Measurements from ENCODE around the gene ZBTB47.

The ZBTB47 gene

DNA sequence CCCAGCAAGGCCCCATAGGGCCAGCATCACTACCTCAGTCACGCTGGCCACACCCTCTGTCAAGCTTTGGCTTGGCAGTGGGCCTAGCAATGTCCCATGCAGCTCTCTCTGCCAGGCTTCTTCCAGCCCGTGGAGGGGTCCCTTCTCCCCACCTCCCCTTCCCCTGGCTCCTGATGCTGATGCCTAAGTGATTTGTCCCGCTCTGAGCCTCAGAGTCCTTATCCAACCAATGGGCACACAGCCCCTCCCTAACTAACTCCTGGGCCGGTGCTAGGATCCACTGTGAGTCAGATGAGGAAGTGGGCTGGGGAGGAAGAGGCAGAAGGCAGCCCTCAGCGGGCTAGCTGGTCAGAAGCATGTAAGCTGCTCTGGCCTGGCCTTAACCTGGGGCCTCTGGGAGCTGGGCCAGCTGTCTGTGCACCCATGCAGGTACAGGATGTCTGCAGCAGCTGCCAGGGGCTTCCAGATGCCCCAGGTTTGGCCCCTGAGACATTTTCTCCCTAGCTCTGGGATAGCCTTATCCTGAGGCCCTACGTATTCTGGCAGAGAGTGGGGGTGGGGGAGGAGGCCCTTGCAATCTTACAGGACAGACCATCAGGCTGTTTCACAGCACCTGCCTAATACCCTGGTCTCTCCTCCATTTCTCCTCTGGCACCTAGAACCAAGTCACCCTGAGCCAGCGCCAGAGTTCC lies 740 bp upstream of the ZBTB47 start:
- no peak for DNase-seq (ENCODE audit: low spot score)

DNA sequence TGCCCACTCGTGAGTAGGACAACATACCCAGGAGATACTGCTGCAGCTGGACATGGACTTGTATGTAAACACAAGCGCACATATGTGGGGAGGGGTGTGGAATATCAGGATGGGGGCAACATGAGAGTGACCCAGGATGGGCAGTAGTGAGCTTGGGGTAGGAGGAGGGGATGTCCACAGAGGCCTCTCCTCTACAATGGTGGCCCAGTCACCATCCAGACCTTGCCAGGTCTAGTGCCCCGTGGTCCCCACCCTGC lies 266 bp upstream of the ZBTB47 start:
- no peak for DNase-seq (ENCODE audit: low spot score)

DNA sequence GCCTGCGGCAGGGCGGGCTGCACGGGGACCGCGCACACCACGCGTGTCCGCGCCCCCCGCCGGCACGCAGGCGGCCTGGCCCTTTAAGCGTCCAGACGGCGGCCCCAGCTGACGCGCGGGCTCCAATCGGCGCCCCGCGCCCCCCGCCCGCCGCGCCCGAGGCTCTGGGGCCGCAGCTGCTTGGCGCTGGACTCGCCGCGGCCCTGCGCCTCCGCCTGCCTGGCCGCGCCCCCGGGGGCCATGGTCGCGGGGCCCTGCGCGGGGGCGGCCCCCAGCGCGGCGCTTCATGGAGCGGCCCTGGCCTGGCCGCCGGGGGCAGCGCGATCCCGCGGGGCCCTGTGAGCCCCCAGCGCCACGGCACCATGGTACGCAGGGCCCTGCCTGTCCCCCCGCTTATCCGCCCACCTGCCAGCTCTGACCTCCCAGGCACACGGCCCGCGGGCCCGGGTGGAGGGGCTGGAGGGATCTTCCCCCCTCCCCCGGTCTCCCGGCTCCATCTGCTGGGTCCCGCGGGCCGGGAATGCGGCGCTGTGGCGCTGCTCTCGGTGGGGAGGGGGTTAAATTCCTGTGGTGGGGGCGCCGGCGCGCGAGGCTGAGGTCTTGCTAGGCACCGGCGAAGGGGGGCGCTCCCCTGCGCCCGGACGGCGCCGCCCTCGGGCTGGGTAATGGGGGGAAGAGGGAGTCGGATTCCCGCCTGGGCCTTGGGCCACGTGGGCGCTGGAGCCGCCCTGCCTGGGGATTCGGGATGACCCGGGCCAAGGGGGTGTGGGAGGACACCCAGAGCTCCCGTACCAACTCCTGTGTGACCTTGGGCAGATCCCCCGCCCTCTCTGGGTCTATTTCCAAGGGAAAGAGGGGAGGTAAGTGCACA lies 1.1 kb downstream of the ZBTB47 start:
- no peak for DNase-seq (ENCODE audit: low spot score)

DNA sequence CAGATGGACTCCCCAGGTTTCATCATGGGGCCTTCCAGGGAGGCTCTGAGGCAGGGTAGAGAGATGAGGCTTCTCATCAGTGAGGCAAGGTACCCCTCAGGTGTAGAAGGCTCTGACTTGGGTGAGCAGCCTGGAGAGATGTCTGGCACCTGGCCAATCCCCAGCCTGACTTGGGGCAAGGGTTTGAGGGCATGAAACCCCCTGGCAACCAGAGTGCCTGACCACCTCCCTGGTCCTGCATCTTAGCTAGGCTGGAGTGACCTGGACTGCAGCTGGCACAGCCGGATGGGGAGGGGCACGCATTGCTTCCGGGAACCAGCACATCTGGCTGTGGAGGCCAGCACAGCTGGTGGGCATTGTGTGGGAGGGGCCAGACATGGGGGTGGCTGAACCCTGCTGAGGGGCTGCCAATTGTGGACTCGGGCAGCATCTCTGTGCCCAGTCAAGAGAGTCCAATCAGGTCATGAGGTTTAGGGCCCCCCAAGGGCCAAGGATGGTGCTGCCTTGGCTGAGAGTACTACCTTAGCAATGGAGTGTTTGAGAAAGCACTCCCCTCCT lies 1.9 kb downstream of the ZBTB47 start:
- DNase-seq (ENCODE audit: low spot score): no peak

DNA sequence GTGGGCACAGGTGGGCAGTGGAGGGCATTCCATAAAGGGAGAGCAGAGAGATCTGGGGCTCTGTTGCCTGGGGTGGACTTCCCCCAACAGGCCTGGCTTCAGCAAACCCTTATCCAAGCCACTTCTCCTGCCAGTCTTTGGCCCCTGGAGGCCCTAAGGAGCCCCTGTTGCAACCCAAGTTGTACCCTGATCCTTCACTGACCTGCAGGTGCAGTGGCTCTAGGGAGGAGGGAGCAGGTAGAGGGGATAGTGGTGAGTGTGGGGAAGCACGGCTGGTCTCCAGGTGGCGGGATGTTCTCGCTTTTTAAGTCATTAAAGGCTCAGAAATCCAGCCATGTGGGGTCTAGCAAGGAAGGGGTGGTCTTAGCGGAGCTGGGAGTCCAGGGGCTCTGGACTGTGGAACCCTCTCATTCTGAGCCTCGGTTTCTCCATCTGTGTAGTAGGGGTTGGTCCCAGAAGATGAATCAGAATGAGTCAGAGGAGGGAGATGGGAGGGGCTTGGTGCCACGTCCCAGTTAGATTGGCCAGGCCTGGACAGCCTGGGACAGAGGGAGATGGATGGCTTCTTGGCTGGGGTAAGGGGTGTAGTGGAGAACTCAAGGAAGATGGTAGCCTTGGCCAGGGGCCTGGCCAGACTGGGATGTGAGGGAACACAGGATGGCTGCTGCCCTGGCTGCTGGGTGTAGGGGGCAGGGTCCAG lies 2.6 kb downstream of the ZBTB47 start:
- no peak for DNase-seq (ENCODE audit: low spot score)

DNA sequence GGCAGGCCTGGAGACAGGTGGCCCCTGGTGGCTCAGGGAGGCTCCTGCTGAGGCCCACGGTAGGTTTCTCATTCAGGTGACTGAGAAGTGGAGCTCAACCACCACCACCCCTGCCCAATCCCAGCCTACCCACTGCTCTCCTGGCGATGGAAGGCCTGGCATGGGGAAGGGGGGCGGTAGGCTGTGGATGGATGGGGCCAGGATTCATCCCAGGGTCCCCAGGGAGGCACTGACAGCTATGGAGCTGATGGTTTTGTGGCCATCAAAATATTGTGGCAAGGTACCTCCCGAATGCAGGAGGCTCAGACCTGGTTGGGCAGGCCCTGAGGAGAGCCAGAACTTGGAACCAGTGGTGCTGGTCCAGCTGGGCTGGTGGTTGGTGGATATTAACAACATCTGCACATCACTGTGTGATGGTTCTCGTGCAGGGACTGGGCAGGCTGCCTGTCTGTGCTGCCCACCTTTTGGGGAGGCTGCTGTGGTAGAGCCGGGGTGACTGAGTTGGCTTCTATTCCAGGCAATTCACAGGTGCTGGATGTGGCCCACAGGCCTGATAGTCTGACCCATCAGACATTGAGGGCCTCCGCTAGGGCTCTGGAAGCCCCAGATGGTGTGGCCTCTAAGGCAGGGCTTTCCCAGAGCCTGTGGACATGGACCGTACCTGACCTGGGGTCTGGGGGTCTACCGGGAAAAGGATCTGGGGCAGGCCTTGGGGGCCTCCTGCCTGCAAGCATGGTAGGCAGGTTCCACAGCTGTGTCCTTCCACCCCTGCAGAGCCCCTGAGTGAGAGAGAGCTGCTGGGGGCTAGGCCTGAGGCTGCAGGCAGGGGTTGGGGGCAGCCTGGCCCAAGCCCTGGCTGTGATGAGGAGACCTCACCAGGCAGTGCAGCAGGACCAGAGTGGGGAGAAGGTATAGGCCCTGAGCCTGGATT lies 3.4 kb downstream of the ZBTB47 start:
- no peak for DNase-seq (ENCODE audit: low spot score)

DNA sequence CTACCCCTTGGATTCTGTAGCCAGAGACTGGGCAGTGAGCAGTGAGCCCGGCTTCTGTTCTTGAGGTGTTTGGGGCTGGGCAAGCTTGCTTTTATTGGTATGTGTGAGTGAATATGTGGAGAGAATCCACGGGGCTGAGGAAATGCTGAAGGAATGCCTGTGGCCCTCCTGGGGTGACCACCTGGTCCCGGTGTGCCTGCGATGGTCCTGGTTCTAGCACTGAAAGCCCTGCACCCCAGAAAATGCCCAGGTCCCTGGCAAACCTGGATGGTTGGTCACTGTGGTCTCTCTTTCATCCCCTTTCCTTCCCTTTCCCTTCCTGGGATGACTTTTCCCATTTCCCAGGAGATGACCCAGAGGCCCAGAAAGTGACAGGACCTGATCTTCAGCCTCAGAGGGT lies 4.2 kb downstream of the ZBTB47 start:
- DNase-seq (ENCODE audit: low spot score): no peak

DNA sequence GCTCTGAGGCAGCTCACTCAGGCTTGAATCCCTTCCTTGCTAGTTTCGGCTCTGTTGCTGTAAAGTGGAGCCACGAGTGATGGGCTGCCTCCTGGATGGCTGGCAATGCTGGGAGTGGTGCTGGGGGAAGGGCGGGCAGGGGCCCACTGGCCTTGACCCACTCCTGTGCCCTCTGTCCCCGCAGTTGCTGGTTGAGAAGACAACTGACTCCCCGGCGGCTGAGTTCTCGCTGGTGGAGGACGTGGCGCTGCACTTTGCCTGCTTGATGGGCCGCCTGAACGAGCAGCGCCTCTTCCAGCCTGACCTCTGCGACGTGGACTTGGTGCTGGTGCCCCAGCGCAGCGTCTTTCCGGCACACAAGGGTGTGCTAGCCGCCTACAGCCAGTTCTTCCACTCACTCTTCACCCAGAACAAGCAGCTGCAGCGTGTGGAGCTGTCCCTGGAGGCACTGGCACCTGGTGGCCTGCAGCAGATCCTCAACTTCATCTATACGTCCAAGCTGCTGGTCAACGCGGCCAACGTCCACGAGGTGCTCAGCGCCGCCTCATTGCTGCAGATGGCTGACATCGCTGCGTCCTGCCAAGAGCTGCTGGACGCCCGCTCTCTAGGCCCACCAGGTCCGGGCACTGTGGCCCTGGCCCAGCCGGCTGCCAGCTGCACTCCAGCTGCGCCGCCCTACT lies 4.7 kb downstream of the ZBTB47 start:
- no peak for DNase-seq (ENCODE audit: low spot score)

DNA sequence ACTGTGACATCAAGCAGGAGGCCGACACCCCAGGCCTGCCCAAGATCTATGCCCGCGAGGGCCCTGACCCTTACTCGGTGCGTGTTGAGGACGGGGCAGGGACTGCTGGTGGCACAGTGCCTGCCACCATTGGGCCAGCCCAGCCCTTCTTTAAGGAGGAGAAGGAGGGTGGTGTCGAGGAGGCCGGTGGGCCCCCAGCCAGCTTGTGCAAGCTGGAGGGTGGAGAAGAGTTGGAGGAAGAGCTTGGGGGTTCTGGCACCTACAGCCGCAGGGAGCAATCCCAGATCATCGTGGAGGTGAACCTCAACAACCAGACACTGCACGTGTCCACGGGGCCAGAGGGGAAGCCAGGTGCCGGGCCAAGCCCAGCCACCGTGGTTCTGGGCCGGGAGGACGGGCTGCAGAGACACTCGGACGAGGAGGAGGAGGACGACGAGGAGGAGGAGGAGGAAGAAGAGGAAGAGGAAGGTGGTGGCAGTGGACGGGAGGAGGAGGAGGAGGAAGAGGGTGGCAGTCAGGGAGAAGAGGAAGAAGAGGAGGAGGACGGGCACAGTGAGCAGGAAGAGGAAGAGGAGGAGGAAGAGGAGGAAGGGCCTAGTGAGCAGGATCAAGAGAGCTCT lies 5.4 kb downstream of the ZBTB47 start:
- no peak for DNase-seq (ENCODE audit: low spot score)

DNA sequence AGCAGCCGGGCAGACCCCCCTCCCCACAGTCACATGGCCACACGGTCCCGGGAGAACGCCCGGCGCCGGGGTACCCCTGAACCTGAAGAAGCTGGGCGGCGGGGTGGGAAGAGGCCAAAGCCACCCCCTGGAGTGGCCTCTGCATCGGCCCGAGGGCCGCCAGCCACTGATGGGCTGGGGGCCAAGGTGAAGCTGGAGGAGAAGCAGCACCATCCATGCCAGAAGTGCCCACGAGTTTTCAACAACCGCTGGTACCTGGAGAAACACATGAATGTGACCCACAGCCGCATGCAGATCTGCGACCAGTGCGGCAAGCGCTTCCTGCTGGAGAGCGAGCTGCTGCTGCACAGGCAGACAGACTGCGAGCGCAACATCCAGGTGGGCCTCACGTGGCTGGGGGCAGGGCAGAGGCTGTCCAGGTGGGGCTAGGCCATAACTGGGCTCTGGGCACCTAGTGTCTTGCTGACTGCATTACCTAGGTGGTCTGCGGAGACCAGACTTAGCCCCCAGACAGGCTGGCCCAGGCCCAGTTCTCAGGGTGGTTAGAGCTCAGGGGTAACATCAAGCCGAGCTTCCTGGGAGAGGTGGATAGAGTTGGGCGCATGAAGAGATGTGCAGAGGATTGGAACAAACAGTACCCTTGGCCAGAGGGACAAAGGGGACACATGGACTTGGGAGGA lies 6.1 kb downstream of the ZBTB47 start:
- DNase-seq (ENCODE audit: low spot score): no peak

DNA sequence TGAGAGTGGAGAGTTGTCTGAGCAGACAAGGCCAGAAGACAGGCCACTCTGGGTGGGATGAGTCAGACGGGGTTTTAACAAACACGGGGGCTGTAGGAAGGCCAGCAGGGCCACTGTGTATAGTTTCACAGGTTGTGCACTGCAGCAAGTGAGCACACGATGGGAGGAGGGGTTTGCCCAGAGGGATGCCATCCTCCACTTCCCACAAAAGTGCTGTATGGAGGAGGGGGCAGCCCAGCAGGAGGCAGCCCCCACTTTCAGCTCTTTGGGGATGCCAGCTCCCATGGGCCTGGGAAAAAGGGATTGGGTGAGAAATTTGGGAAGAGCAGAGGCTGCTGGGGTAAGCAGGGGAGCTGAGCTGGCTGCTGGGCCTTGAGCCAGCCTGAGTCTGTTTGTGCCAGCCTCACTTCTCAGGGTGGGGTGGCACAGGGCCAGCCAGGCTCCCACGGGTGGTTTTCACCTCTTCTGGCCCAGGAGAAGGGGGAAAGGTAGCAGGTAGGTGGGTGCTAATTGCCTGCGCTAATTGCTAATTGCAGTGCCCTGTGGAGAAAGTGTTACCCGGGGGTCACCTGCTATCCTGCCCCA lies 6.7 kb downstream of the ZBTB47 start:
- no peak for DNase-seq (ENCODE audit: low spot score)

DNA sequence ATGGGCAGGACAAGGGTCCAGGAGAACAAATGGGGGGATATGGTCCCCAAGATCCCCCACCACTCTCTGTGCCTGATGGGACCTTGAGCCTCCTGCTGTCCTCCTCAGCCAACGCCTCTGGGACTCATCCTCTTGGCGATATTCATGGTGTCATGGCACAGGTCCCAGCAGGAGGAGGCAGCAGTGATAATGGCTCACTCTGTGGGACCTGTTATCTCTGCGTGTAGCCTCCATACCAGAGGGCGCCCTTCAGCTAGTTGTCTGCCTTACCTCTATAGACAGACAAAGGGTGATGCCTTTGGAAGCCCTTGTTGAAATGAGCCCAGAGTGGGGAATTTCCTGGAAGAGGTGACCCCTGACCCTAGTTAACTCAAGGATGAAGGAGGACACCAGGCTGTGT lies 7.4 kb downstream of the ZBTB47 start:
- DNase-seq (ENCODE audit: low spot score): no peak

DNA sequence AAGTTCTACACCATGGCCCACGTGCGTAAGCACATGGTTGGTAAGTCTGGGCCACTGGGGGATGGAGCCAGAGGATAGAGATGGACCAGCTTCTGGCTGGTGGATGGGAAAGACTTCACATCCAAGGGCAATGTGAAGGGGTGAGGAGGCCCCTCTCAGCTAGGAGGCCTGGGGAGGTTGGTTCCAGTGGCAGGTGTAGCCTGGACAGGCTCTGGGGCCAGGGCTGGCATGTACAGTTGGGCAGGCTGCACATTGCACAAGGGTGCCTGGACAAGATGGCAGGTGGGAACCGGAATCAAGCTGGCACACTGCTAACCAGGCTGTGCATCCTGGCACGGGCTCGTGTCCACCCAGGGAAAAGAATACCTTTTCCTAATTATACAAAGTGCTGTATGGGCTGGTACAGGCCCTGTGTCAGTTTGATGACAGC lies 8.1 kb downstream of the ZBTB47 start:
- DNase-seq (ENCODE audit: low spot score): peak; percentile 57

DNA sequence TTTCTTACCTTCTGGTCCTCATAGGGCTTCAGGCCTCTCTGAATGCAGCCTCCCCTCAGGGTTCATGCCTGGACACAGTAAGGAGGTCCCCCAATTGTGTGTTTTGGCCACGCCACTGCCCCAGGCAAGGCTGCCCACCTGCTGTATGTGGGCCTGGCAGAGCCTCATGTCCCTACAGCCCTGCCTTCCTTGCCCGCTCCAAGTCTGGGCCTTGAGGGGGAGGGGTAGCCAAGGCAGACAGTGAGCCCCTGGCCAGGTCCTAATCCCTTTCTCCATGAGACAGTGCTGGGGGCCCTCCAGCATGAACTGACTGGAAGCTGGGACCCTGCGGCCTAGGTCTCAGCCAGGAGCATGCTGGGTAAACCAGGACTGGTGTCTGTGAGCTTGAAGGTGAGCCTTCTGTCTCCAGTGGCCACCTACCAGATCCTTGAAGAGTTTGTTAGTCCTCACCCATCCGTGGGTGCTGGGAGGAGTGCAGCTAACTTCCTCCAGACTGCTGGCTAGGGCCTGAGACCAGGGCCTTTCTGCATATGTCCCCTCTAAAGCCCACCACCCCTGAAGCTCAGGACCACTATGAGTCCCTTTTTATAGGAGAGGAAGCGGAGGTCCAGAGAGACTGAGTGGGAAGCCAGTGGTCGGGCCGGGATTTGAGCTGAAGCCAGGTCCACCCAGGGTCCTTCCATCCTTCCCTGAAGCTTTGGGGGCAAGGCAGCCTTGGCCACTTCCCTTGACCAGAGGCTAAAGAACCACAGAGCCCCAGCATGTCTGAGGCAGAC lies 8.7 kb downstream of the ZBTB47 start:
- no peak for DNase-seq (ENCODE audit: low spot score)

DNA sequence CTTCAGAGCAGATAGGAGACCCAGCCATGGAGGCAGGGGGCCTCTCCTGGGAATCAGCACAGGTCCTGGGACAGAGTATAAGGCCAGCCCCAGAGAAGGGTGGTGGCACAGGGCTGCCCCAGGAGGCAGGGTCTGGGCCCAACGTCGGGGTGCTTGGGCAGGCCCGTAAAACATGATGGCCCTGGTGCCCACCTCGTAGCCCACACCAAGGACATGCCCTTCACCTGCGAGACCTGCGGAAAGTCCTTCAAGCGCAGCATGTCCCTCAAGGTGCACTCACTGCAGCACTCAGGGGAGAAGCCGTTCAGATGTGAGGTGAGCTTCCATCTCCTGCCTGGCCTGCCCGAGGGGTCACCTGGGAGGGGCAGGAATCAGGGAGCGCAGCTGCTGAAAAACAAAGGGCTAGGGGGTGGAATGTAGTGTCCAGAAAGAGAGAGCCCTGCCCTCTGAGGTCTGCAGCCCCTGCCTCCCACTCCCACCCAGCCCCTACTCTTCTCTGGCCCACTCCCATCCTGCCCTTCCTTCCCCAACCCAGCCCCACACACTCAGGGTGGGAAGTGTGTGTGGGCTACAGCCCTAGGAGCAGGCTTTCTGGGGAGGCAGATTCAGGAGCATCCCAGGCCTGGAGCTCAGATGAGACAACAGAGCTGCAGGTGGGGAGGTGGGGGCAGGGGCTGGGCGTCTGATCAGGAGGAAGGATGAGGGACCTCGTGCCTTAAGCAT lies 9.5 kb downstream of the ZBTB47 start:
- no peak for DNase-seq (ENCODE audit: low spot score)

DNA sequence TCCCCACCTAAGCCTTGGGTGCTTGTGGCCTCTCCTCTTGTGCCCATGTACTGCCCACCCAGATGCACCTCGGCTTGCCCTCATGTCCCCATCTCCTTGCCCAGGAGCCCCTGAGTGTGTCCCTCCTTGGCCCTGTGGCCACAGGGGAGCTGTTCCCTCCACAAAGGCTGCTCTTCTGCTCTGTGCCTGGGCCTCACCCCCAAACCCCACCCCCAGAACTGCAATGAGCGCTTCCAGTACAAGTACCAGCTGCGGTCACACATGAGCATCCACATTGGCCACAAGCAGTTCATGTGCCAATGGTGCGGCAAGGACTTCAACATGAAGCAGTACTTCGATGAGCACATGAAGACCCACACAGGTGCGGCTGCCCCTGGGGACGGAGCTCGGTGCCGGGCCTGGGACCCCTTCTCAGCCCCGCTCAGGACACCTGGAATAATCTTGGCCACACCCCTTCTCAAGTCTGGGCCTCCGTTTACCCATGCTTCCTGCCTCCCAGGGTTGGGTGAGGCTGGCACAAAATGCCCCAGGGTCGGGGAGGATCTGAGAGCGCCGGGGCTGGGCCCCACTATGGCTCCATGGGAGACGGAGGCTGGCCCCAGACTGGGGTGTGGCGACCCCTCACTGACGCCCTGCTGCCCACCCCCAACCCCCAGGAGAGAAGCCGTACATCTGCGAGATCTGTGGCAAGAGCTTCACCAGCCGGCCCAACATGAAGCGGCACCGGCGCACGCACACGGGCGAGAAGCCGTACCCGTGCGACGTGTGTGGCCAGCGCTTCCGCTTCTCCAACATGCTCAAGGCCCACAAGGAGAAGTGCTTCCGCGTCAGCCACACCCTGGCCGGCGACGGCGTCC lies 10.3 kb downstream of the ZBTB47 start:
- no peak for DNase-seq (ENCODE audit: low spot score)

DNA sequence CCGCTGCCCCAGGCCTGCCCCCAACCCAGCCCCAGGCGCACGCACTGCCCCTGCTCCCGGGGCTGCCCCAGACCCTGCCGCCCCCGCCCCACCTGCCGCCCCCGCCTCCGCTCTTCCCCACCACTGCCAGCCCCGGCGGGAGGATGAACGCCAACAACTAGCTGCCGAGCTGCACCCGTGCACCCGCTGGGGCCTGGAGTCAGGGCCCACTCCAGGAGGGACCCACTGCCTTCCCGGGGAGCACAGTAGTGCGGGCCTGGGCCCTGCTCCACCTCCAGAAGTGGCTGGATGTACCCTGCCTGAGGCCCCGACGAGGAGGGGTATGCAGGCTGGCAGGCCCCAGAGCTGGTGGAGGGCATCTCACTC lies 10.9 kb downstream of the ZBTB47 start:
- DNase-seq (ENCODE audit: low spot score): no peak

Measured in cerebellar cortex (tissue), 1 donor.